GM18861 (cell line): ENCODE results near the gene AFAP1.

ENCODE experiments used
- ATAC-seq: cut with Tn5 transposase; IDR thresholded peaks from one replicate; pipeline ENCODE4 v1.9.1; 2021; ENCODE audit not compliant: unreplicated experiment

Gene AFAP1

DNA sequence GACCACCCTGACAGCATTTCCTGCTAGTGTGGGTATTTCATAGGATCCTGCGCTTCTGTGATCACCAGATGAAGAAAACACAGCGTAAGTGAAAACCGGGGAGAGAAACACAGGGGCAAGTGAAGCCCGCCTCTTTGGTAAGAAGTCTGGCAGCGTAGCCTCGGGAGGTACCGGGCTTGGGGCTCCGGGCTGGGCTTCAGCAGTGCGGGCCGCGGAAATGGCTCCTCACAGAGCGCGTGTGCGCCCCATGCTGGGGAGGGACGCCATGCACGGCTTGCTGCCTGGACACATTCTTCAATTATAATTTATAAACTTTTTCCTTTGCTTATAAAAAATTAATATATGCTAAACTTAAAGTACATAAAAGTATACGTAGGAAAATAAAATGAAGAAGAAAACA is 151.5 kb downstream of the AFAP1 start:
- ATAC-seq = no peak

DNA sequence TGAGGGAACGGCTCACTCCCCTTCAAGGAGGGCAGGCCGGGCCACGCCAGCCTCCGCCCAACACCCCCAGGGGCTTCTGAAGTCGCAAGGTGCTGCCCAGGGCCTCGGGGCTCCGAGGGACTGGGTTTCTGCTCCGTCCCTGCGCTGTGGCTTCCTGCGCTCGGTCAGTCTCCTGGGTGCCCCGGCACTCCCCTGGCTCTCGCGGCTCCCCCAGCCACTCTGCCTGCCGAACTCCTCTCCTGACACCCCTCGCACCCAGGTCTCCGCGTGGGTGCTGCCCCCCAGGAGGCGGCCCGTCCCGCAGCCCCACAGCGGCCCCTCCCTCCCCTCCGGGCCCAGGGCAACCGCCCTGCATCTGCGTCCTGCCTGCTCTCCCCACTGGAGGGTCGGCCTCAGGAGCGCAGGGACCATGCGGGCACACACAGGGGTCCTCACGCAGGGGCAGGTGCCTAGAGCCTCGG is 151.9 kb downstream of the AFAP1 start:
- no peak for ATAC-seq

DNA sequence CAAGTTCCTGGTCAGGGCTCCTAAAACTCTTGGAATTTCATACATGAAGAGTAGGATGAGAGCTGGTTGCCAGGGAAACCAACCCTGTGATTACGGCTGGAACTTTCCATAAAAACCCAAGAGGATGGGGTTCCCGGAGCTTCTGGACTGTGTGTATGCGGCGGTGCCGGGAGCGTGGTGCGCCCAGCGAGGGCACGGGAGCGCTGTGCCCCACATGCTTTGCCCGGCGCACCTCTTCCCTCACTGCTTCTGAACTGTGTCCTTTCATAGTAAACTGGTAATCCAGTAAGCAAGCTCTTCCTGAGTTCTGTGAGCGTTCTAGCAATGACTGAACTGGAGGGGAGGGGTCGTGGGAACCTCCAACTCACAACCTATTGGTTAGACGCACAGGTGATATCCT is 152.6 kb downstream of the AFAP1 start:
- no peak for ATAC-seq

DNA sequence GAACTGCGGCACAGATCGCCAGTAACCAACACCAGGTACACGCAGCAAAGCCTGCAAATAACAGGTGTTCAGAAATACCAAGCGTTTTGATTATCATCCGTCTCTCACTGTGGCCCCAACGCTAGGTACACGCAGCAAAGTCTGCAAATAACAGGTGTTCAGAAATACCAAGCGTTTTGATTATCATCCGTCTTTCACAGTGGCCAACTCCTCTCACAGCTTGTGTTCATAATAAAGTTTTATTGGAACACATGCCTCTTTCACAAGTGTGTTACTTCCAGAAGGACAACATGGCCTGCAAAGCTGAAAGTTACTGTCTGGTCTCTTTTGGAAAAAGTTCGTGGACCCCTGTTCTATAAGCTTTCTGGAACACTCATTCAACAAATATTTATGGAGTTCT is 153.1 kb downstream of the AFAP1 start:
- no peak for ATAC-seq

DNA sequence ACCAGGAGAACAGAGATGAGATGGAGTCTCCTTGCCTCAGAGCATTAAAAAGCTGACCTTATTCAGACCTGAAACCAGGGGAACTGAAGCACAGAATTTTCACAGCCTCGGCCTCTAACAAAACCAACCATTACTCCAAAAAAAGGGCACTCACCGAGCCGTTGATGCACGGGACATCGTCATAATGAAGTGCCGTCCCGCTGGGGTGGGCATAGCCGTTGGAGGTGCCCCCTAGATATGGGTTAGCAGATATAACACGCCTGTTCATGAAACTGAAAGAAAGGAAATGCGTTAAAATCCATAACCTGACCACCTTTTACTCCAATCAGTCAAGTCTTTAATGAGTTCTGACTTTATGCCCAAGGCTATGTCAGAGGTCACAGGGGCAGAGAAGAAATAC is 153.6 kb downstream of the AFAP1 start:
- ATAC-seq = no peak

DNA sequence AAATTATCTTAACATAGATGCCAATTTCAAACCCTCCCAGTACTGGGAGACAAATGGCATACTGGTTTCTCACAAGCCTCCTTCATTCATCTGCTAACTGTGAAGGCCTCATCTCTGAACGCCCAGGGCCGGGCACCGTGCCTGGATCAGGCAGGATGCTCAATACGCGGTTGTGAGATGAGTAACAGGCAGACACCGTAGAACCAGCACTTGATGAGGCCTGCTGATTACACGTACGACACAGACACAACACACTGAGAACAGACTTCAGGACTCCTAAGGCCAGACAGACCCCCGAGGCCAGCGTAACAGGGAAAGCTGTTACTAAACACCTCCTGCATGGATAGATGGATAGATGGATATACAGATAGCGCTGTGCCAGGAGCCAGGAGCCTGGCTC is 154.6 kb downstream of the AFAP1 start:
- no peak for ATAC-seq

DNA sequence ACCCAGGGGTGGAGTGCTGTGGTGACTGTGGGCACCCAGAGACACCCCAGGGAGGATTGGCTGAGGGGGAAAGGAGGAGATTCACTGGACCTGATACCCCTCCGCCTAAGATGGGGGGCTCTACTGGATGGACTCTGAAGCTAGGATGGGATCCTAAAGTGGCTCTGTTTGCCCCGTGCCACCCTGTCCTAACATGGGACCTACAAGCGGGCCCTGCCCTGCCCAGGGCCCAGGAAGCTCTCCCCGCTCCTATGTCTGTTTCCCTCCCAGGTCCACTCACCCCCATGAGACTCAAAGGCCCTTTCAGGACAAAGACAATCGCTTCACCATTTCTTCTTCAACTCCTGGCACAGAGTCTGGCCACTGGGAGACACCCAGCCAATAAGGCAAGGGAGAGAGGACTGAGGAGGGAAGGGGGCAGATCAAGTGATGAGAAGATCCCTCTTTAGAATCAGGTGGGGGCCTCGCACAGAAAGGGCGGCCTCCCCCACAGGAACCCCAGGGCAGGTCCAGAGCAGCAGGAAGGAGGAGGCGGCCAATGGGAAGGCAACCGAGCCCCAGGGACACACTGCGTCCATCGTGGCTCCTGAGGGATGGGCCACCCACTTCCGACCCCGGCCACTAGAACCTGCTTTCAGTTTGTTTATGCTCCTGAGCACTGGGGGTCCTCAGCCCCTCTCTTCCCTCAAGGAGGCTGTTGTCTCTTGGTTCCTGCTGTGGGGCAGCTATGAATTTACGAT is 155.4 kb downstream of the AFAP1 start:
- ATAC-seq = no peak

DNA sequence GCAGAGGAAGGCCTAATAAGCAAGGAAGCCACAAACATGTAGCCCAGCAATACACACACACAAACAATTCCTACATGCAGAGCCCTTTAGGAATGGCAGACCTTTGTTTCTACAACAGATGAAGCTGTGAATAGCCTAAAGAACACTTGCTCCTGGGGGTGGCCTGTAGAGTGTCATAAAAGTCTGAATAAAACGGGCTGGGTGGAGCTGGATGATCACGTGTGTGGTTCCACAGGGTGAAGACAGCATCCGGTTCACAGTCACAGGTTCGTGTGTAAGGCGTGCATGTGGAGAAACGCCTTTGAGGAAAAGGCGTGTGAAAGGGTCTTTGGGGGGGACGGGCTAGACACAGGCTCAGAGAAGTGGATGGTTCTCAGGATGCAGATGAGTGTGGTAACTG is 156.1 kb downstream of the AFAP1 start:
- ATAC-seq = no peak

DNA sequence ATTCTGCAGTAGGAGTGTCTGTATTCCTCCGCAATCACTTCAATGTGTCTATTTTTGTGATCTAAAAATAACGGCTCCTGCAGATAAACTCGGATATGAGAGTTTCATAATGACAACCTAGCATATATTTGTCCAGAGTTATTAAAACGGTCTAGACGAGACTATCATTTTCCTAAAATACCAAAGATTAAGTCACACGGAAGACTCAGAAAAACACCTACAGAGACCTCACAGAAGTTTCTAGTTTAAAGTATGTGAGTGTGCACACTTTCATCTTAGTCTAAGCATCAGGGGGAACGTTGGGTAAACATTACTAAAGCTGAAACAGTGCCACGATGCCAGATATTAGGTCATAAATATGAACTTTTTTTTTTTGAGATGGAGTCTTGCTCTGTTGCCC is 156.9 kb downstream of the AFAP1 start:
- ATAC-seq = no peak

DNA sequence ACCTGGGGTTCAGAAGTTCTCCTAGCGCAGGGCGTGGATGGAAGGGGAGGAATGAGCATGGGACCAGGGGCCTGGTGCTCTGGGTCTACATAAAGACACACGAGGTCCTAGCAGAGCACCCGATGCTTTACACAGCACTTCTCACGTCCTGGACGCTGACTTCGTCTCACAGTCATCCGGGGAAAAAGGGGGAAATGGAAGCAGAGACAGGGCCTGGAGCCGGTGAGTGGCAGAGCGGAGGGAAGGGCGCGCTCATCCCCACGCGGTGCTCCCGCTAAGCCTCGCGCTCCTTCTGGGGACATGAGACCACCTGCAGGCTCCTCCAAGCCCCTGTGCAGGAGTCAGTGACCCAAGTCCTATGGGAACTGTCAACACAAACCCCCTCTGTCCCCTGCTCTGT is 157.7 kb downstream of the AFAP1 start:
- ATAC-seq = no peak

DNA sequence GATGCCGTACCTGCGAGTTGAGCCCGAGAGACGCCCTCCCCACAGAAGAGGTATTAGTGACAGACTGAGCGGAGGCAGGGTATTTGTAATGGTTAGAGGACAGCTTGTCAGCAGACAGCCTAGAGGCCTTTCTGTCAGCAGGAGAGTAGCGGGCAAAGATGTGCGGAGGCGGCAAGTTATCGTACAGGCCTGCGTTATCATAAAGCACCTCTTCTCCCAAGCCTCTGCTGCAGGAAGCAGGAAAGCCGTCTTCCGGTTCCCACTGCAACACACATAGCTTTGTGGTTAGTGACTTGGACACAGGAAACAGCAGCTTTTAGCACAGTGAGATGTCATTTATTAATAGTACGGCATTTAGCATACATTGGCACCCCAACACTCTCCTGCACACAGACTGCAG is 158.3 kb downstream of the AFAP1 start:
- ATAC-seq = no peak

DNA sequence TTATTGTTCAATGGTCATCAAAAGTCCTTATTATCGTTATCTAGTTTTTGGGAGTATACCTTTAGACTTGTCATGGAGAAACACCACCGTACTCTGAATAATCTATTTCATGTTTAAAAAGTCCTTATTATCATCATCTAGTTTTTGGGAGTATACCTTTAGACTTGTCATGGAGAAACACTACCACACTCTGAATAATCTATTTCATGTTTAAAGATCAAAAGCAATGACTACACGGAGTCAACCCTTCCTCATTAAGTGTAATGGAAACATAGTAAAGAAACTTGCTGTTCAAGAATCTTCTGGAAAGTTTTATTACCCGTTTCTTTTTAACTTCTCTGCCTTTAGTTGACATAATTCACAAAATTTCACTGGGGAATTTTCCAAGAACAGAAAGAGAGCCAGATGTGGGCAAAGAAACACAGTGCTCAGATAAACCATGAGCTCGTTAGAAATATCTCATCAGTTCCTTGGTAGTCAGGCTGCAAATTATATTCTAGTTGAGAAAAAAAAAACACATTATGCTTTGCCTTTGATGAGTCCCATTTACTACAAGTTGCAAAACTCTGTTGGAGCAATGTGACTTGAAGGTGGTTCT is 158.8 kb downstream of the AFAP1 start:
- ATAC-seq = no peak

DNA sequence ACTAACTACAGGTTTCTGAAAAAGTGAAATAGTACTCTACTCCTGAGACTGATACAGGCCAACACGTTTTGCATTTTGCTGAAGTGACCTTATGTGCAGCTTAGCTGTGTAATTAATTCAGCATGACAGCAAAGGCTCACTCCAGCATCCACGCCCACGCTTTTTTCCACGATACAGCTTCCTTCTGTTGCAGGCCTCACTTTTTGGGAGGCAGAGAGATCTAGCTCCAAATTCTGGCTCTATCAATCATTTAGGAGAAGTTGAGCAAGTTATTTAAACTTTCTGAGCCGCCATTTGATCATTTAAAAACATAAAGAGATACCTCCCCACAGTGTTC is 160.3 kb downstream of the AFAP1 start:
- ATAC-seq = no peak

DNA sequence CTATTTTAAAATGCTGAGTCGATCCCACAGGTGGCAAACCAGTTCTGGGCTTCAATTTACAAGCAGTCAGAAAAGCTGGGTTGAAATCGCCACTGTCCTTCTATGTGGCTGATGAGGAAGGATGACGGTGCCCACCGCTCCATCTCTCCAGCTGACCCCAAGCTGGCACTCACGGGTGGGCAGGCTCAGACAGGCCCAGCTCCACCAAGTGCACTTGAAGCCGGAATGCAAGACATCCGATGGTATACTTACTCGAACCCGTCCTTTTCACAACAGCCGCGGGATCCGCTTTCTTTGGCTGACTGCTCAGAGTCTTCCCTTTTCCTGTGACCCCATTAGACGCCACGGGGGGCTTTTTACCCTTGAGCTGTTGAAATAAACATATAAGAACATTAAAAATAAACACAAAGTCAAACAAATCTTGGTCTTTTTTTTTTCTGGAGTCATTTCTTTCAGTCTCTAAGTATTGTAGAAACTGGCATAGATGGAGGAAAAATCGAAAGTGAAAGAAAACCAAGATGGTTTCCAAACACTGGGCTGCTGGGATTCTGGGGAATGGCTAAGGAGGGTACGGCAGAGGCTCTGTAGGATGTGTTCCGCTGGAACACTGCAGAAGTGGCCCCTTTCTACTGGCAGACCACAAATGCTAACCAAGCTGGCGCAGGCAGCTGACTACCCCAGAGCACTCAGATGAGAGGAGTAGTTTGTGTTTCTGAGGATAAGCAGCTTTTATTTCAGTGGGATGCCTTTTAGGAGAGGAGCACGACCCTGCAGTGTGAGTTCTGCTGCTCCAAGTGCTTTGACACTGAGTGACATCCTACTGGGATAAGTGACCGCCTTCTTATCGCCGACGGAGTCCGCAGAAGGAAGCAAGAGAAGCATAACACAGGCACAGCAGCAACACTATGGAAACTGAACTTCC is 160.9 kb downstream of the AFAP1 start:
- ATAC-seq = no peak

DNA sequence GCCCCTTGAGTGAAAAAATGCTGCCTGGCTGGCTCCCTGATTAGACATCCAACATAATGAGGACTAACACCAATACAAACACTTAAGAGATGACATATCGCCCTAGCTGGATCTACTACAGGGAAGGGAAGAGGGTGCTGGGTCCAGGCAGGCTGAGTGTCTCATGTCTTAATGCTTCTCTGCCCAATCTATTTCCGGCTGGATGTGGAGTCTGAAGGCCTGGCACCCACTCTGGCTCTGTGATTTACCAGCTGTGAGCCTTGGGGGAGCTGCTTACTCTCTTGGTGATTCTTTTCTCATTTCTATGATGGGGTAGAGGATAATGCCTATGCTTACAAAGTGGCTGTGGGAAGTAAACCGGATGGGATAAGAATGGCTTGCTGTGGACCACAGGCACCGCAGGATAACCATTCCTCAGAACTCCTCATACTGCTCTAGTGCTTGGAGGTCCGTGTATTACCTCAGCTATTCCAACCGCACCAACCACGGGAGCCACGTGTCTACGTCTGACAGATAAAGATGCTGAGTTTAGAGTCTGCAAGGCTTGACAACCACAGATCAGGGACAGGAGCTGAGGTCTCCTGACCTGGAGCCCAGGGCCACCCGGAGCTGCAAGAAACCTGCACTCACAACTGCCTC is 161.7 kb downstream of the AFAP1 start:
- no peak for ATAC-seq

DNA sequence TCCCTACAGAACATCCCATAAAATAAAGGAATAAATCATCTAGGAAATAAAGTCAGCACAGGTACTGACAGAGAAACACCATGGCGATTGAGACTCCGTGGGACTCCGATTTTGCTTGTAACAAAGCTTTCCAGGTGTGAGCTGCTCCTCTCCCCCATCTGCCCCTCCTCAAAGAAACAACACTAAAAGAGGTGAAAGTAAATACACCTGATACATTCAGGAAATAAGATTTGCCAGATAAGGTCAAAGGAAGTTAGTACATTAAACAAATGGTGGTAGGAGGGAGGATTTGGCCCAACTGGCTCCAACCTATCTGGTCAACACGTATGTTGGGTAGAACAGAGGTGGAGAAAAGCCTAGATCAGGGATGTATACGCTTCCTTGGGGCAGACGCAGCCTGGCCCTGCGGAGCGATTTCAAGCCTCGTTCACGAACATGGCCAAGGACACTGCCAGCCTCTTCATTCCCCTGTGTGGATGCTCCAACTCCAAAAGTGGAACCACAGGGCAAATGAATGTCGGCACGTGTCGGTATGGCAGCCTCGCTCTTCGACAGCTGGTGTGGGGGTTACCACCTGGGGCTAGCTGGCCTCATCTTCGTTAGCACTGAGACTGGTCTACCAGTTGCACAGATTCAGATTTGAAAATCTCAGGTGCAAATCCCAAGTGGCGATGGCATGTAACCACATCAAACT is 162.5 kb downstream of the AFAP1 start:
- ATAC-seq = no peak

DNA sequence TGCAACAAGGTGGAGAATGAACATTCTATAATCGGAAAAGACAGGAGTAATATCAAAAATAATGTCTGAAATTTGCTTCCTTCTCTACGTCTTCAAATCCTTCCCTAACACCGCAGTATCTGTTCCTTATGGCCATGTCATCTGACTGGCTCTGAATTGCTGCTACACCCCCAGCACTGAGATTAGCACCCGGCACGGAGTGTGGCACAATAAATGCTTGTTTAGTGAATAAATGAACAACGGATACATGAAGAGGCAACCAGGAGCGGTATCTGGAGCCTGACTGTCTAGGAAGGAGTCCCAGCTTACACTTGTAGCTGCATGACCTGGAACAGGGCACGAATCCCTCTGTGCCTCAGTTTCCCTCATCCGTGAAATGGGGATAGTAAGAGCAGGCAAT is 164.3 kb downstream of the AFAP1 start:
- ATAC-seq = no peak

DNA sequence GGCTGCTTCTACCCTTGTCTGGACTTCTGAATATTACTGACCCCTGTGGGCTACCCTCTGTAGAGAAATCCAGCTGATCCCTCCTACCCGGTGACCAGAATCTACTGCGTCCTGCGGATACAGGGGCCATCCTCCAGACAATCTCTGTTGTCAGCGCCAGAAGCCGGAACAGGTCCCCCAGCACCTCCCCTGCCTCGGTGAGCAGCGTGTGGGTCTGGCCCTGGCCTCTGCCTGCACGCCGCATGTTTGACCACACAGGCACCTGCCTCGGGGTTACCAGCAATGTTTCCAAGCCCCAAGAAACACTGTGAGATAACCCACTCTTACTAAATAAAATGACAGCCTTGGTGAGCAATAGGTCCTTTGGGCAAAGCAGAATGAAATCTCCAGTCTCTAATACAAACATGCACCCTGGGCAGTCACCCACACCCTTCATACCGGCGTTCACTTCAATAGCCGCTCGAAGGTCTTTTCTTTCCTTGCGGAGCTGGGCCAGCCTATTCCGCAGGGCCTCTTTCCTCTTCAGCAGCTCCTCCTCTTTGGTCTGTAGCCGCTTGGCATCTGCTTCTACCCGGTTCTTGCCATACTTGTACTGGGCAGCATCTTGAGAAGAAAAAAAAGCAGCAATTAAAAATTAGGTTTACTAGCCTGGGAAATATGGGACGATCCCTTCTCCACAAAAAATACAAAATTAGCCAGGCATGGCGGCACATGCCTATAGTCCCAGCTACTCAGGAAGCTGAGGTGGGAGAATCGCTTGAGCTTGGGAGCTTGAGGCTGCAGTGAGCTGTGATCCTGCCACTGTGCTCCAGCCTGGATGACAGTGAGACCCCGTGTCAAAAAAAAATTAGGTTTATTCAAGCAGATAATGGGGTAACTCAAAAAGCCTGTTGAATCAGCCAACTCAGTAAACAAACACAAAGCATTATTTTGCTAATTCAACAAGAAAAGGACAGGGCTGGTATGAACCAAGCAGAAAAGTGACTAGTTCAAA is 165.1 kb downstream of the AFAP1 start:
- no peak for ATAC-seq

DNA sequence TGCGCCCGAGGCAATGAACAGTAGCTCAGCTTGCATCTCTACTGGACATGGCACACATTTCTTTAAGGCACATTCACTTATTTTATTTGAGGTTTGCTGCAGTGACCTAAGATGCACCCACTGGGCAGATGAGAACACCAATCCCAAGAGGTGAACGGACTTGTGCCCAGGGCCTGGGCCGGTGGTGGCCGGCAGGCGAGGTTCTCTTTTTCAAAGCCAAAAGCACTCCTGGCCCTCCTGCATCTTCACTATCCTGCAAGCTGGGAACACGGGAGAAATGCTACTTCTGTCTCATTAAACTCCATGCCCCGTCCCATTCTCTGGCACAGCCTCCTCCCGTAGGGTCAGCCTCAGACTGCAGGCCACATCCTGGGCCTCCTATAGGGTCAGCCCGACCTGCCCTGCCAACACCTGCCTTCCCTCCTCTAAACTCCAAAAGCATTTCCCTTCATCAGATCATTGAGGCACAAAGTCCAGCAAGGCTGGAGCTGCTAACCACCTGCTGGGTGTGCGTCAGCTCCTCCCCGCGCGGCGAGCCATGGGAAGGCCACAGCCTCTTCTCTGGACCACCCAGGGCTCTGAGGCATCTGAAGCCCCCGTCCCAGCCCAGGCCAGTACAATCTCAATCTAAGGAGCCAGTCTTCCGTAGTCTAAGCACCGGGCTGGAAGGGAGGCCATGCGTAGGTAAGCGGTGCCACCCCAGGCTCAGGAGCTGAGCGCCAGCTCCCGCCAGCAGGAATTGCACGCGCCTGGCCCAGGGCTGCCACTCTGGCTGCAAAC is 166.1 kb downstream of the AFAP1 start:
- ATAC-seq = no peak
